ENCODE data around the gene SRSF2. TPM values are rescaled to one million over a fixed set of nuclear protein-coding genes. Genes with fewer than 3 reads are reported as not detected.

SRSF2 gene
- total RNA-seq, 2 donors from 2014 or later: 217 to 316 TPM

GRCh38 chr17:76686538-76687297, 50.4 kb downstream of the SRSF2 start:
- Histone ChIP-seq H3K36me3 (no peaks in the 10 kb centered on the region), H3K4me3 (no peak overlapping the region), H3K27ac (peak overlapping the region; percentile 62 to 80), H3K4me1 (replicated peaks) (no peaks in the 10 kb centered on the region), H3K9me3 (no peaks in the 10 kb centered on the region), H3K27me3 (replicated peaks; ENCODE audit: insufficient read depth) (no peaks in the 10 kb centered on the region)
- TF ChIP-seq CTCF (IDR thresholded peaks at IDR 0.05) (no peak), POLR2A (IDR thresholded peaks at IDR 0.05) (no peak), POLR2AphosphoS5 (IDR thresholded peaks at IDR 0.05) (no peak)
- WGBS: 65% methylated on average over 15 of the region's 15 CpGs
- DNase-seq (ENCODE audit: low spot score): no peak
- intact Hi-C loops (cut with DNase I): loop anchor here (5.0 kb wide), 1 partner anchor 41 kb away; the partner anchor contains the start of genes JMJD6 and METTL23

- Histone ChIP-seq H3K27ac (no peak overlapping the region), H3K4me3 (no peak overlapping the region), H3K4me1 (replicated peaks) (no peaks in the 10 kb centered on the region), H3K36me3 (no peaks in the 10 kb centered on the region), H3K9me3 (no peaks in the 10 kb centered on the region), H3K27me3 (replicated peaks; ENCODE audit: insufficient read depth) (no peaks in the 10 kb centered on the region)
- WGBS: 81% methylated on average over 8 of the region's 8 CpGs
- no peak for DNase-seq (ENCODE audit: low spot score)
- intact Hi-C loops (cut with DNase I): loop anchor here (5.0 kb wide), 1 partner anchor 41 kb away; the partner anchor contains the start of genes JMJD6 and METTL23
- TF ChIP-seq POLR2AphosphoS5 (IDR thresholded peaks at IDR 0.05) (no peak), POLR2A (IDR thresholded peaks at IDR 0.05) (no peak), CTCF (IDR thresholded peaks at IDR 0.05) (no peak)
Observed at GRCh38 chr17:76685846-76686245, 51.3 kb downstream of the SRSF2 start.

GRCh38 chr17:76685366-76685765, 51.8 kb downstream of the SRSF2 start:
- Histone ChIP-seq H3K4me3 (no peak overlapping the region), H3K27ac (no peak overlapping the region), H3K9me3 (no peaks in the 10 kb centered on the region), H3K27me3 (replicated peaks; ENCODE audit: insufficient read depth) (no peaks in the 10 kb centered on the region), H3K36me3 (no peaks in the 10 kb centered on the region), H3K4me1 (replicated peaks) (no peaks in the 10 kb centered on the region)
- intact Hi-C loops (cut with DNase I): loop anchor here (5.0 kb wide), 1 partner anchor 42 kb away; the partner anchor contains the start of genes JMJD6 and METTL23
- WGBS: 73% methylated on average over 12 of the region's 12 CpGs
- DNase-seq (ENCODE audit: low spot score): no peak
- TF ChIP-seq CTCF (IDR thresholded peaks at IDR 0.05) (no peak), POLR2A (IDR thresholded peaks at IDR 0.05) (no peak), POLR2AphosphoS5 (IDR thresholded peaks at IDR 0.05) (no peak)

- 72% methylated on average over 7 of the region's 7 CpGs for WGBS
- Histone ChIP-seq H3K36me3 (no peaks in the 10 kb centered on the region), H3K4me3 (no peak overlapping the region), H3K4me1 (replicated peaks) (no peaks in the 10 kb centered on the region), H3K27me3 (replicated peaks; ENCODE audit: insufficient read depth) (no peaks in the 10 kb centered on the region), H3K9me3 (no peaks in the 10 kb centered on the region), H3K27ac (no peak overlapping the region)
- TF ChIP-seq POLR2A (IDR thresholded peaks at IDR 0.05) (no peak), POLR2AphosphoS5 (IDR thresholded peaks at IDR 0.05) (no peak), CTCF (IDR thresholded peaks at IDR 0.05) (no peak)
- no peak for DNase-seq (ENCODE audit: low spot score)
- intact Hi-C loops (cut with DNase I): loop anchor here (5.0 kb wide), 2 partner anchors 33 to 43 kb away; partner anchors contain the start of genes JMJD6 and METTL23
Observed at GRCh38 chr17:76684756-76685155, 52.4 kb downstream of the SRSF2 start.

MicroRNAs within 50 kb of the gene (microRNA counts, 767-probe panel; counts per million panel counts)
- microRNA hsa-miR-636: 0 to 431 counts per million in 2 donors

Small RNA genes within 50 kb of the gene (microRNA-seq; reads per million reads assigned to microRNA genes)
- not detected for gene MIR636

Small RNA genes within 50 kb of the gene (small RNA-seq; reads per million reads assigned to genes)
- 0 reads per million in 2 donors for gene AC005837.3
- gene RF02271: 0 reads per million in 2 donors
- 0 reads per million in 2 donors for gene RNU6-97P
- 0 to 0.91 reads per million in 2 donors for gene RNY4P36

Other genes with a start within 250 kb of the SRSF2 start
- gene RHBDF2, start 235.9 kb downstream of the SRSF2 start, total RNA-seq: 10 to 100 TPM; 29.9 to 31.1 TPM
- gene CYGB, start 199.6 kb downstream of the SRSF2 start, total RNA-seq: 10 to 100 TPM in 1 of 2 donors, 1 to 10 TPM in 1; 7.0 to 13.8 TPM
- gene PRCD, start 197.3 kb downstream of the SRSF2 start, total RNA-seq: under 1 TPM; 0.36 to 0.85 TPM
- 10 to 100 TPM; 21.0 to 23.1 TPM for gene ST6GALNAC2, start 151.5 kb downstream of the SRSF2 start, total RNA-seq
- gene ST6GALNAC1, start 93.6 kb downstream of the SRSF2 start, total RNA-seq: 10 to 100 TPM in 1 of 2 donors, 1 to 10 TPM in 1; 8.4 to 27.2 TPM
- 100 to 1,000 TPM in 1 of 2 donors, 10 to 100 TPM in 1; 76.1 to 285 TPM for gene MXRA7, start 26.4 kb downstream of the SRSF2 start, total RNA-seq
- gene JMJD6, start 10.7 kb downstream of the SRSF2 start, total RNA-seq: 10 to 100 TPM; 17.7 to 40.5 TPM
- 10 to 100 TPM; 39.5 to 47.9 TPM for gene METTL23, start 10.5 kb downstream of the SRSF2 start, total RNA-seq
- gene MFSD11, start 788 bp upstream of the SRSF2 start, total RNA-seq: 10 to 100 TPM; 26.7 to 44.3 TPM
- 1 to 10 TPM in 1 of 2 donors, under 1 TPM in 1; 0.14 to 4.1 TPM for gene MGAT5B, start 131.1 kb upstream of the SRSF2 start, total RNA-seq